OCI-LY3 (cell line): ENCODE results near the gene ACBD6.

ENCODE experiments used
- CTCF ChIP-seq: fragments of 200-600, 300-600 bp; sonication (generic); IDR thresholded peaks from 2 replicates; pipeline ENCODE4 v1.5.1; 2014; ENCODE audit warnings: antibody characterized with exemption, low read length, low read depth
- EZH2phosphoT487 ChIP-seq: fragments of 200-600 bp; shearing (Covaris generic); IDR thresholded peaks from 2 replicates; pipeline ENCODE4 v1.6.1; 2018; ENCODE audit warnings: antibody characterized with exemption, mixed run types, low read depth

GRCh38 chr1:180507795-180508724, 5.7 kb upstream of the ACBD6 start:
- TF ChIP-seq CTCF (peak; percentile 24; the same call in 1 of the 2 replicates), EZH2phosphoT487 (no peak)
